Heart left ventricle (tissue), 16 donors: ENCODE results near the gene C19orf38. TPM values are rescaled to one million over a fixed set of nuclear protein-coding genes. Genes with fewer than 3 reads are reported as not detected.

Source experiments
- ATAC-seq, 4 donors: fragments of 200-7000 bp; cut with Tn5 transposase; one replicate each; pipeline ENCODE4 v1.9.1; 2020 to 2022; ENCODE audit warnings: moderate library complexity in 4 of 4, mild to moderate bottlenecking in 3 of 4, moderate number of reproducible peaks in 1 of 4
- DNase-seq, 5 donors: peaks; one replicate each; pipeline ENCODE4 v3.0.0-alpha.2; 2020
- H3K27ac ChIP-seq, 12 donors: fragments of 200-600 bp; sonication (generic) in 4 of 12; one replicate each; pipeline versions ENCODE4 v1.5.0 to v1.8.0; 2016 to 2022; ENCODE audit warnings: mild to moderate bottlenecking in 2 of 12
- H3K27me3 ChIP-seq, 9 donors: fragments of 200-600 bp; sonication (generic) in 2 of 9; one replicate each; pipeline versions ENCODE4 v1.5.1 to v1.8.0; 2016 to 2022; ENCODE audit warnings: mild to moderate bottlenecking in 3 of 9
- H3K36me3 ChIP-seq, 9 donors: fragments of 200-600 bp; sonication (generic) in 2 of 9; one replicate each; pipeline versions ENCODE4 v1.5.0 to v1.8.0; 2018 to 2022; ENCODE audit warnings: mild to moderate bottlenecking in 2 of 9
- H3K4me1 ChIP-seq, 12 donors: fragments of 200-600 bp; sonication (generic) in 4 of 12; one replicate each; pipeline versions ENCODE4 v1.5.0 to v1.8.0; 2016 to 2022; ENCODE audit warnings: mild to moderate bottlenecking in 3 of 12
- H3K4me3 ChIP-seq, 12 donors: fragments of 200-600 bp; sonication (generic) in 4 of 12; one replicate each; pipeline versions ENCODE4 v1.5.0 to v1.8.0; 2017 to 2022; ENCODE audit warnings: mild to moderate bottlenecking in 9 of 12, moderate library complexity in 4 of 12
- H3K9me3 ChIP-seq, 12 donors: fragments of 200-600 bp; sonication (generic) in 4 of 12; one replicate each; pipeline versions ENCODE4 v1.5.0 to v1.8.0; 2016 to 2022; ENCODE audit warnings: mild to moderate bottlenecking in 1 of 12
- POLR2A ChIP-seq, 2 donors: fragments of 450-650 bp; IDR thresholded peaks; one replicate each; pipeline ENCODE4 v1.6.1; 2017; ENCODE audit warnings: antibody characterized with exemption in 2 of 2, mild to moderate bottlenecking in 2 of 2, moderate library complexity in 2 of 2
- WGBS, 4 donors: extraction: QIAGEN DNeasy Blood & Tissue Kit in 2 of 4; methylation state at CpG; one replicate each; pipeline versions ENCODE4 v1.1.5 to v1.1.7; 2013 to 2018; 5-methylcytosine and 5-hydroxymethylcytosine counted together
- intact Hi-C, 10 donors: fragments of 100-400 bp; cut with DNase I; formaldehyde crosslinking; loops; one replicate each; pipeline versions ENCODE4 v1.11.1 to v1.14.2; 2022
- polyA plus RNA-seq, 2 donors: library from polyadenylated mRNA; stranded (reverse); fragments of 200-250 nt; gene quantifications; one replicate each; pipeline ENCODE4 v1.2.3, GENCODE V29; 2013
- total RNA-seq, 9 donors: library from RNA; depleted of rRNA in 2 of 9; stranded (reverse); fragments of >200 nt in 2 of 9; fragmentation: NEBNext Ultra II Directional in 3 of 9; extraction: Animal tissue kit (Norgen Biotek cat#: 25700) in 3 of 9; gene quantifications; one replicate each; pipeline versions ENCODE4 v1.1.0 to v1.2.4, GENCODE V29; 2016 to 2023
- TF ChIP-seq, protein P1 (sequence below), 12 donors: fragments of 200-600 bp; sonication (generic) in 4 of 12; IDR thresholded peaks; one replicate each; pipeline versions ENCODE4 v1.5.0 to v1.8.0; 2018 to 2022; ENCODE audit warnings: antibody characterized with exemption in 12 of 12, mild to moderate bottlenecking in 5 of 12
- donor health status: ischemic (EF 13 %, LVEDD 7.1; RV severe dilation, severe dysfunction).
- donor health status: healthy with polysubstance abuse.
- donor health status: DM: no; HTN: yes; CAD: no.
- donor health status: DM: no; HTN: no; CAD: no.
- donor health status: ischemic (EF 25% LVEDD 6.9; RV normal size, moderate dysfunction).
- donor health status: ischemic (EF 25% LVEDD 5.7; RV mildly dilated, moderate dysfunction).
- donor health status: healthy.
- donor health status: DM: yes; HTN: yes; CAD: no.
- donor health status: ischemic (EF 35%, LVEDD 5.7; RV mildly dilated, moderate dysfunction).
- donor health status: nonischemic (EF 11% LVEDD 7.7; RV severe dilation, severe dysfunction).
- donor health status: DM: yes; HTN: yes; CAD: no.
- donor health status: PGD.
- donor health status: ischemic (EF 29% LVEDD 5.4; RV normal size, mild dysfunction).
- donor health status: nonischemic (EF 23%, LVEDD 6.1; RV moderate dilation, normal function).

The C19orf38 gene
- total and polyA plus RNA-seq, 11 donors = 0.21 to 6.0 (median 0.86) TPM

- 86 to 93% (median 86%) methylated on average over 14 to 16 of the region's 16 CpGs for WGBS, 4 donors
- Histone ChIP-seq H3K36me3 (peaks cover under 1 to 95% (median 83%) of the 10 kb centered on the region in 9 donors), H3K4me1 (peaks cover 0 to 5% (median 0%) of the 10 kb centered on the region in 12 donors), H3K27ac (no peak overlapping the region), H3K9me3 (no peaks in the 10 kb centered on the region), H3K27me3 (no peaks in the 10 kb centered on the region), H3K4me3 (no peak overlapping the region)
- intact Hi-C loops = no loop called here
- peak in 1 of 5 donors; percentile 30 for DNase-seq
- peak in 2 of 4 donors; percentile 1 to 2 for ATAC-seq
- no peak for TF ChIP-seq POLR2A (IDR thresholded peaks at IDR 0.05)
- TF ChIP-seq, protein P1, sequence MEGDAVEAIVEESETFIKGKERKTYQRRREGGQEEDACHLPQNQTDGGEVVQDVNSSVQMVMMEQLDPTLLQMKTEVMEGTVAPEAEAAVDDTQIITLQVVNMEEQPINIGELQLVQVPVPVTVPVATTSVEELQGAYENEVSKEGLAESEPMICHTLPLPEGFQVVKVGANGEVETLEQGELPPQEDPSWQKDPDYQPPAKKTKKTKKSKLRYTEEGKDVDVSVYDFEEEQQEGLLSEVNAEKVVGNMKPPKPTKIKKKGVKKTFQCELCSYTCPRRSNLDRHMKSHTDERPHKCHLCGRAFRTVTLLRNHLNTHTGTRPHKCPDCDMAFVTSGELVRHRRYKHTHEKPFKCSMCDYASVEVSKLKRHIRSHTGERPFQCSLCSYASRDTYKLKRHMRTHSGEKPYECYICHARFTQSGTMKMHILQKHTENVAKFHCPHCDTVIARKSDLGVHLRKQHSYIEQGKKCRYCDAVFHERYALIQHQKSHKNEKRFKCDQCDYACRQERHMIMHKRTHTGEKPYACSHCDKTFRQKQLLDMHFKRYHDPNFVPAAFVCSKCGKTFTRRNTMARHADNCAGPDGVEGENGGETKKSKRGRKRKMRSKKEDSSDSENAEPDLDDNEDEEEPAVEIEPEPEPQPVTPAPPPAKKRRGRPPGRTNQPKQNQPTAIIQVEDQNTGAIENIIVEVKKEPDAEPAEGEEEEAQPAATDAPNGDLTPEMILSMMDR (IDR thresholded peaks at IDR 0.05) = no peak
Measured at GRCh38 chr19:10829967-10830366, 18.2 kb upstream of the C19orf38 start.

DNA sequence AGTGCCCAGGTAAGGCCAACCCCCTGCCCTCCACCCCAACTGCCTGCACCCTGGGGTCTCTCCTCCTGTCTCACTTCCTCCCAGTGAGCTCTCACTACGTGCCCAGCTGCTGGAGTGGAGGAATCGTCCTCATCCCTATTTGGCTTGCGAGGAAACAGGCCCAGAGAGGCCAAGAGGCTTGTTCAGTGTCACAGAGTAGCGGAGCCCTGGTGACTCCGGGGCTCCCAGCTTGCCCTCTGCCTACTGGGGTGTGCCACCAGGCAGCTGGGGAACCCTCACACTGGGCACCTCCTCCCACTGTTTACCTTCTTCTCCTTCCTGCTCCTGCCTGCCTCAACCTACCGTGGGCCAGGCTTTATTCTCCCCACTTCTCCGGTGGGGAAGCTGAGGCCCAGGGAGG, 17.8 kb upstream of the C19orf38 start:
- TF ChIP-seq, protein P1 (IDR thresholded peaks at IDR 0.05) = no peak
- intact Hi-C loops = no loop called here
- peaks cover 0 to 5% (median 2%) of the 10 kb centered on the region in 12 donors for H3K4me1 ChIP-seq
- ATAC-seq (no peak), DNase-seq (no peak)
- H3K27ac ChIP-seq = no peak overlapping the region
- H3K27me3 ChIP-seq = no peaks in the 10 kb centered on the region
- peaks cover 0 to 91% (median 79%) of the 10 kb centered on the region in 9 donors for H3K36me3 ChIP-seq
- H3K9me3 ChIP-seq = no peaks in the 10 kb centered on the region
- WGBS, 4 donors = 78 to 89% (median 88%) methylated on average over 6 to 7 of the region's 7 CpGs
- no peak overlapping the region for H3K4me3 ChIP-seq

- DNase-seq (no peak), ATAC-seq (no peak)
- no peak for TF ChIP-seq POLR2A (IDR thresholded peaks at IDR 0.05)
- TF ChIP-seq, protein P1 (IDR thresholded peaks at IDR 0.05) = no peak
- Histone ChIP-seq H3K4me1 (peaks cover 0 to 9% (median 4%) of the 10 kb centered on the region in 12 donors), H3K9me3 (no peaks in the 10 kb centered on the region), H3K36me3 (peaks cover 0 to 83% (median 72%) of the 10 kb centered on the region in 9 donors), H3K27ac (no peak overlapping the region), H3K4me3 (no peak overlapping the region), H3K27me3 (no peaks in the 10 kb centered on the region)
- WGBS, 4 donors = 78 to 88% (median 86%) methylated on average over 8 to 33 of the region's 33 CpGs
- intact Hi-C loops = no loop called here
Measured at GRCh38 chr19:10830931-10831779, 17.1 kb upstream of the C19orf38 start.
